ENCODE measurements around the gene OR7A10.

OR7A10 gene

DNA sequence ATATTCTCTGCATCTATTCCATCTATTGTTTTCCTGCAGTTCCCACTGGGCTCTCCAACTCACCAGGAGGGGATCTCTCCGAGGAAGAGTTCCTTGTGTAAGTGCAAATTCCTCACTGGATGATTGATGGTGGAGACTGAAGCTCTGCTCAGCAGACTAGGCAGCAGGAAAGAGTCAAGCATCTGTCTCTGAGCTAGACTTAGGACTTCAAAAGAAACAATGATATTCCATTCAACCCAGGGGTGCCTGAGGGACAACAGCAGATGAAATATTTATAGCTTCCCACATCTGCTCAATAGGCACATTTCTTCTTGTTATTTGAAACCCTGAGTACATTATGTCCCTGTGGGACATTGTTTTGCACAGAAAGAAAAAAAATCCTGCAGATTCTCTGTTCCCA, 13.7 kb downstream of the OR7A10 start, which contains the start of the genes OR7A5 and OR7C1:
OR7A5 (minus strand) TSS at position 175 of the 400 bp plus-strand sequence. CDS start 6,944 bp downstream, outside the sequence.
OR7C1 (minus strand) TSS at position 175 of the 400 bp plus-strand sequence. CDS start 35,049 bp downstream, outside the sequence.
- DNase-seq (no peak), ATAC-seq (ENCODE audit: insufficient read depth, low read depth) (no peak)
- Histone ChIP-seq H3K27me3 (ENCODE audit: insufficient read depth, low read length, poor library complexity) (peaks cover 2% of the 10 kb centered on the region), H3K36me3 (ENCODE audit: insufficient read depth, low read length) (no peaks in the 10 kb centered on the region), H3K4me2 (ENCODE audit: insufficient read depth, low read length) (no peak within 1 kb of the TSS), H3K9ac (ENCODE audit: low read depth, low read length) (no peak within 1 kb of the TSS), H3K4me1 (ENCODE audit: insufficient read depth, low read length) (no peaks in the 10 kb centered on the region), H3K9me3 (ENCODE audit: insufficient read depth, low read length, severe bottlenecking) (no peaks in the 10 kb centered on the region), H3K27ac (ENCODE audit: low read length) (no peak within 1 kb of the TSS), H3K4me3 (ENCODE audit: low read depth in 1 of 2, low read length in 2 of 2) (no peak within 1 kb of the TSS), H4K20me1 (ENCODE audit: insufficient read depth, low read length) (no peaks in the 10 kb centered on the region), H3K79me2 (ENCODE audit: insufficient read depth, low read length) (no peaks in the 10 kb centered on the region), H2AFZ (ENCODE audit: low read depth, low read length) (no peak within 1 kb of the TSS)
- TF ChIP-seq EZH2 (IDR thresholded peaks at IDR 0.05; ENCODE audit: borderline replicate concordance, low read depth, low read length, severe bottlenecking), result no peak
- TF ChIP-seq, protein P1, sequence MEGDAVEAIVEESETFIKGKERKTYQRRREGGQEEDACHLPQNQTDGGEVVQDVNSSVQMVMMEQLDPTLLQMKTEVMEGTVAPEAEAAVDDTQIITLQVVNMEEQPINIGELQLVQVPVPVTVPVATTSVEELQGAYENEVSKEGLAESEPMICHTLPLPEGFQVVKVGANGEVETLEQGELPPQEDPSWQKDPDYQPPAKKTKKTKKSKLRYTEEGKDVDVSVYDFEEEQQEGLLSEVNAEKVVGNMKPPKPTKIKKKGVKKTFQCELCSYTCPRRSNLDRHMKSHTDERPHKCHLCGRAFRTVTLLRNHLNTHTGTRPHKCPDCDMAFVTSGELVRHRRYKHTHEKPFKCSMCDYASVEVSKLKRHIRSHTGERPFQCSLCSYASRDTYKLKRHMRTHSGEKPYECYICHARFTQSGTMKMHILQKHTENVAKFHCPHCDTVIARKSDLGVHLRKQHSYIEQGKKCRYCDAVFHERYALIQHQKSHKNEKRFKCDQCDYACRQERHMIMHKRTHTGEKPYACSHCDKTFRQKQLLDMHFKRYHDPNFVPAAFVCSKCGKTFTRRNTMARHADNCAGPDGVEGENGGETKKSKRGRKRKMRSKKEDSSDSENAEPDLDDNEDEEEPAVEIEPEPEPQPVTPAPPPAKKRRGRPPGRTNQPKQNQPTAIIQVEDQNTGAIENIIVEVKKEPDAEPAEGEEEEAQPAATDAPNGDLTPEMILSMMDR (IDR thresholded peaks at IDR 0.05; ENCODE audit: borderline replicate concordance, extremely low read depth, low read length, poor library complexity, severe bottlenecking), result no peak

DNA sequence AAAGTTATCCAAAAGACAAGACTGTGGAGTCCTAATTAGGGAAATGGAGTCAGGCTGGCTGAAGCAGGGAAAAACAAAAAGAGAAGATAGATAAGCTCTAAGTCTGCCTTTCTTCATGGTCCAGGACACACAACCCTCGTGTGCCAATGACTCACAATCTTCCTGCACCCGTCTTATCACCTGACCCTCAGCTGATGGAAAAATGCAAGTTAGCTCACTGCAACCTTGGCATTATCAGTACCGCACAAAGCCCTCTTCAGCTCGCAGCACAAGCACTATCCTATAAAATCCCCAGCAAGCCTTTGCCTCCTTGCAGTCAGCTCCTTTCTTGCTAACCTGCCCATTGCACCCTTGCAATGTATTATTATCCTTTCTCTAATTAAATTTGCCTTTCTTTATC, 18.0 kb downstream of the OR7A10 start:
- DNase-seq (no peak), ATAC-seq (ENCODE audit: insufficient read depth, low read depth) (no peak)
- Histone ChIP-seq H3K4me3 (ENCODE audit: low read depth in 1 of 2, low read length in 2 of 2) (no peak overlapping the region), H3K27me3 (ENCODE audit: insufficient read depth, low read length, poor library complexity) (peaks cover 2% of the 10 kb centered on the region), H3K79me2 (ENCODE audit: insufficient read depth, low read length) (no peaks in the 10 kb centered on the region), H3K36me3 (ENCODE audit: insufficient read depth, low read length) (no peaks in the 10 kb centered on the region), H3K4me1 (ENCODE audit: insufficient read depth, low read length) (no peaks in the 10 kb centered on the region), H2AFZ (ENCODE audit: low read depth, low read length) (no peak overlapping the region), H3K4me2 (ENCODE audit: insufficient read depth, low read length) (no peak overlapping the region), H3K9me3 (ENCODE audit: insufficient read depth, low read length, severe bottlenecking) (no peaks in the 10 kb centered on the region), H4K20me1 (ENCODE audit: insufficient read depth, low read length) (no peaks in the 10 kb centered on the region), H3K9ac (ENCODE audit: low read depth, low read length) (no peak overlapping the region), H3K27ac (ENCODE audit: low read length) (no peak overlapping the region)
- TF ChIP-seq, protein P1 (IDR thresholded peaks at IDR 0.05; ENCODE audit: borderline replicate concordance, extremely low read depth, low read length, poor library complexity, severe bottlenecking), result no peak
- TF ChIP-seq EZH2 (IDR thresholded peaks at IDR 0.05; ENCODE audit: borderline replicate concordance, low read depth, low read length, severe bottlenecking), result no peak

DNA sequence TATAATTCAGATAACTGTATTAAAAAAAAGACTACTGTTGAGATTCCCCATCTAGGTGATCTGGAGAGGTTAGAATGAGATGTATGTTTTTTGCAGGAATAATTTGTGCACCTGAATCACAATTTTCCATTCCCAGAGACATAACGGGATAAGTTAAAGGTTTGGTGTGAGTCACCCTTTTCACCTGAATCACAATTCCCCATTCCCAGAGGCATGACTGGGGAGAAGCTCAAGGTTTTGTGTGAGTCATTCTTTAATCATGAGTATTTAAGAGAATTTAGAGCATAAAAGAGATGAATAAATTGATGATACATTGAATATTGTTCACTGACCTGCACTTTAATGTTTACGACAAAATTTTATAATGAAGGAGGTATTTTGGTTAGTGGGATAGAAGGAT, 22.7 kb downstream of the OR7A10 start:
- peaks cover 2% of the 10 kb centered on the region for H3K27me3 ChIP-seq (ENCODE audit: insufficient read depth, low read length, poor library complexity)
- no peak overlapping the region for H2AFZ ChIP-seq (ENCODE audit: low read depth, low read length)
- no peaks in the 10 kb centered on the region for H3K4me1 ChIP-seq (ENCODE audit: insufficient read depth, low read length)
- no peaks in the 10 kb centered on the region for H3K9me3 ChIP-seq (ENCODE audit: insufficient read depth, low read length, severe bottlenecking)
- no peaks in the 10 kb centered on the region for H4K20me1 ChIP-seq (ENCODE audit: insufficient read depth, low read length)
- H3K9ac ChIP-seq (ENCODE audit: low read depth, low read length), result no peak overlapping the region
- H3K27ac ChIP-seq (ENCODE audit: low read length), result no peak overlapping the region
- H3K36me3 ChIP-seq (ENCODE audit: insufficient read depth, low read length), result no peaks in the 10 kb centered on the region
- H3K79me2 ChIP-seq (ENCODE audit: insufficient read depth, low read length), result no peaks in the 10 kb centered on the region
- no peak overlapping the region for H3K4me3 ChIP-seq (ENCODE audit: low read depth in 1 of 2, low read length in 2 of 2)
- no peak for ATAC-seq (ENCODE audit: insufficient read depth, low read depth)
- no peak overlapping the region for H3K4me2 ChIP-seq (ENCODE audit: insufficient read depth, low read length)
- TF ChIP-seq, protein P1 (IDR thresholded peaks at IDR 0.05; ENCODE audit: borderline replicate concordance, extremely low read depth, low read length, poor library complexity, severe bottlenecking), result no peak
- TF ChIP-seq EZH2 (IDR thresholded peaks at IDR 0.05; ENCODE audit: borderline replicate concordance, low read depth, low read length, severe bottlenecking), result no peak
- no peak for DNase-seq

DNA sequence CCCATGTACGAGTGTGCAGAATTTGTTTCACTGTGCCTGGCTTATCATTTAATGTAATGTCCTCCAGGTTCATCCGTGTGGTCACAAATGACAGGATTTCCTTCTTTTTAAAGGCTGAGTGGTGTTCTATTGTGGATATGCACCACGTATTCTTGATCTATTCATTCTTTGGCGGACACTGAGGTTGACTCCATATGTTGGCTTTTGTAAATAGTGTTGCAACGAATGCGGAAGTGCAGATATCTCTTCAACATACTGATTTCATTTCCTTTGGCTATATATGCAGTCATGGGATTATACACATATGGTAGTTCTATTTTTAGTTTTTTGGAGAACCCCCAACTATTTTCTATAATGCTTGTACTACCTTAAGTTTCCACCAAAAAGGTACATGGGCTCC, 26.8 kb downstream of the OR7A10 start:
- Histone ChIP-seq H3K79me2 (ENCODE audit: insufficient read depth, low read length) (no peaks in the 10 kb centered on the region), H3K9ac (ENCODE audit: low read depth, low read length) (no peak overlapping the region), H3K4me1 (ENCODE audit: insufficient read depth, low read length) (no peaks in the 10 kb centered on the region), H3K4me3 (ENCODE audit: low read depth in 1 of 2, low read length in 2 of 2) (no peak overlapping the region), H3K27me3 (ENCODE audit: insufficient read depth, low read length, poor library complexity) (no peaks in the 10 kb centered on the region), H3K36me3 (ENCODE audit: insufficient read depth, low read length) (no peaks in the 10 kb centered on the region), H3K27ac (ENCODE audit: low read length) (no peak overlapping the region), H2AFZ (ENCODE audit: low read depth, low read length) (no peak overlapping the region), H4K20me1 (ENCODE audit: insufficient read depth, low read length) (no peaks in the 10 kb centered on the region), H3K4me2 (ENCODE audit: insufficient read depth, low read length) (no peak overlapping the region), H3K9me3 (ENCODE audit: insufficient read depth, low read length, severe bottlenecking) (no peaks in the 10 kb centered on the region)
- TF ChIP-seq, protein P1 (IDR thresholded peaks at IDR 0.05; ENCODE audit: borderline replicate concordance, extremely low read depth, low read length, poor library complexity, severe bottlenecking), result no peak
- TF ChIP-seq EZH2 (IDR thresholded peaks at IDR 0.05; ENCODE audit: borderline replicate concordance, low read depth, low read length, severe bottlenecking), result no peak
- DNase-seq (no peak), ATAC-seq (ENCODE audit: insufficient read depth, low read depth) (no peak)

Data from DND-41 (cell line).